Aorta (tissue), 5 donors: Measurements from ENCODE around the gene MTHFD1L. TPM values are rescaled to one million over a fixed set of nuclear protein-coding genes. Genes with fewer than 3 reads are reported as not detected.
A peak's percentile ranks its signal among the peaks of the same experiment; 100 is the strongest.

Experiments
- ATAC-seq: fragments of 200-7000 bp; cut with Tn5 transposase; one replicate; pipeline ENCODE4 v1.9.1; 2022; ENCODE audit warnings: moderate library complexity; ENCODE audit not compliant: low FRiP score
- DNase-seq, 2 donors: peaks; one replicate each; pipeline ENCODE4 v3.0.0-alpha.2; 2020
- H3K27ac ChIP-seq, 2 donors: one replicate each; pipeline ENCODE4 v1.5.1; 2013; ENCODE audit warnings: low read length in 2 of 2, mild to moderate bottlenecking in 2 of 2, moderate library complexity in 2 of 2, control low read depth in 1 of 2, inconsistent platforms in 1 of 2, low read depth in 1 of 2
- H3K27me3 ChIP-seq, 2 donors: one replicate each; pipeline ENCODE4 v1.6.1; 2013; ENCODE audit warnings: control low read depth in 1 of 2, low read length in 1 of 2, mild to moderate bottlenecking in 1 of 2, moderate library complexity in 1 of 2; ENCODE audit not compliant: insufficient read depth in 2 of 2, control insufficient read depth in 1 of 2
- H3K36me3 ChIP-seq, 2 donors: one replicate each; pipeline ENCODE4 v1.6.1; 2013; ENCODE audit warnings: control low read depth in 1 of 2, low read length in 1 of 2, mild to moderate bottlenecking in 1 of 2; ENCODE audit not compliant: insufficient read depth in 2 of 2, control insufficient read depth in 1 of 2
- H3K4me1 ChIP-seq, 2 donors: one replicate each; pipeline ENCODE4 v1.6.1; 2013; ENCODE audit warnings: low read length in 2 of 2, control low read depth in 1 of 2, mild to moderate bottlenecking in 1 of 2, moderate library complexity in 1 of 2; ENCODE audit not compliant: insufficient read depth in 2 of 2, control insufficient read depth in 1 of 2
- H3K4me3 ChIP-seq, 2 donors: one replicate each; pipeline ENCODE4 v1.5.1; 2013; ENCODE audit warnings: low read length in 2 of 2, control low read depth in 1 of 2, mild to moderate bottlenecking in 1 of 2
- H3K9me3 ChIP-seq: one replicate; pipeline ENCODE4 v1.6.1; 2013; ENCODE audit warnings: mild to moderate bottlenecking, low read length; ENCODE audit not compliant: control insufficient read depth
- WGBS, 2 donors: extraction: QIAGEN DNeasy Blood & Tissue Kit; methylation state at CpG; one replicate each; pipeline ENCODE4 v1.1.7; 2013; 5-methylcytosine and 5-hydroxymethylcytosine counted together
- intact Hi-C, 2 donors: fragments of 100-400 bp; cut with DNase I; formaldehyde crosslinking; loops; one replicate each; pipeline versions ENCODE4 v1.14.2 to v1.15.0; 2022
- polyA plus RNA-seq, 2 donors: library from polyadenylated mRNA; stranded (reverse); fragments of 200-250 nt; gene quantifications; one replicate each; pipeline ENCODE4 v1.2.3, GENCODE V29; 2013
- total RNA-seq, 2 donors: library from RNA; stranded (reverse); fragmentation: NEBNext Ultra II Directional; extraction: Animal tissue kit (Norgen Biotek cat#: 25700); gene quantifications; one replicate each; pipeline ENCODE4 v1.2.1, GENCODE V29; 2021
- donor health status: healthy with polysubstance abuse.
- donor health status: Bipolar disorder and iron deficiency.
- donor health status: DM: no; HTN: no; CAD: no.
- donor health status: DM: no; HTN: no; CAD: no.
- donor health status: DM: yes; HTN: yes; CAD: no.

Gene MTHFD1L
- total and polyA plus RNA-seq, 4 donors, result 20.4 to 65.8 (median 55.7) TPM

DNA sequence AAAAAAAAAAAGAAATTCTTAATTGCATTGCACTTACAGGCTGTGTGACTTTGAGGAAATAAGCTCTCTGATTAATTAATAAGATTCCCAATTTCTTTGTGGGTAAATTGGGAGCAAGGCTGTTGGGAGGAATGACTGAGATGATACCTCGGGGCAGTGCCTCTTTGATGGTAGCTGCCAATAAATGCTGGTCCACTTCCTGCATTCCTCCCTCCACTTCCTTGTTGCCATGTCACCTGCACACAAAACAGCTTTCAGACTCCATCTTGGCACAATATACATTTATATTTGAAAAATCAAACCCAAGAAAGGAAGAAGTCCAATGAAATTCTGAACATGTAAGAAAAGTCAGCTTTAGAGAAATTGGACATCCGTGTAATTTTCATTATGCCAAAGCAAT is 45.1 kb downstream of the MTHFD1L start:
- DNase-seq (no peak), ATAC-seq (no peak)
- no peaks in the 10 kb centered on the region for H3K9me3 ChIP-seq
- 37 to 67% methylated on average over 2 of the region's 2 CpGs for WGBS, 2 donors
- intact Hi-C loops, result no loop called here
- H3K27me3 ChIP-seq, result no peaks in the 10 kb centered on the region
- no peaks in the 10 kb centered on the region for H3K4me1 ChIP-seq
- no peak overlapping the region for H3K4me3 ChIP-seq
- H3K27ac ChIP-seq, result no peak overlapping the region
- H3K36me3 ChIP-seq, result peaks cover 0 to 2% of the 10 kb centered on the region in 2 donors

DNA sequence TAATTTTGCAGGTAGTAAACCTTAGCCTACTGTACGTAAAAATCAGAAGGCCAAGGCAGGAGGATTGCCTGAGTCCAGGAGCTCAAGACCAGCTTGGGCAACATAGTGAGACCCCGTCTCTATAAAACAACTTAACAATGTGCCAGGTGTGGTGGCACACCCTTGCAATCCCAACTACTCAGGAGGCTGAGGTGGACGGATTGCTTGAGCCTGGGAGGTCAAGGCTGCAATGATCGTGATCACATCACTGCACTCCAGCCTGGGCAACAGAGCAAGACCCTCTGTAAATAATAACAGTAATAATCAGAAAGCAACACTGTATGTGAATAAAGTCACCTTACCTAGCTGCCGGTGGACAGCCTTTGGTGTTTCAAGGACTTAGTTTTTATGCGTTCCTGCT is 48.9 kb downstream of the MTHFD1L start:
- H3K36me3 ChIP-seq, result peaks cover 0 to 2% of the 10 kb centered on the region in 2 donors
- DNase-seq (no peak), ATAC-seq (no peak)
- peak overlapping the region in 1 of 2 donors; percentile 80 for H3K27ac ChIP-seq
- 95 to 96% methylated on average over 6 of the region's 6 CpGs for WGBS, 2 donors
- no peak overlapping the region for H3K4me3 ChIP-seq
- no peaks in the 10 kb centered on the region for H3K27me3 ChIP-seq
- no peaks in the 10 kb centered on the region for H3K4me1 ChIP-seq
- intact Hi-C loops, result no loop called here
- H3K9me3 ChIP-seq, result no peaks in the 10 kb centered on the region

DNA sequence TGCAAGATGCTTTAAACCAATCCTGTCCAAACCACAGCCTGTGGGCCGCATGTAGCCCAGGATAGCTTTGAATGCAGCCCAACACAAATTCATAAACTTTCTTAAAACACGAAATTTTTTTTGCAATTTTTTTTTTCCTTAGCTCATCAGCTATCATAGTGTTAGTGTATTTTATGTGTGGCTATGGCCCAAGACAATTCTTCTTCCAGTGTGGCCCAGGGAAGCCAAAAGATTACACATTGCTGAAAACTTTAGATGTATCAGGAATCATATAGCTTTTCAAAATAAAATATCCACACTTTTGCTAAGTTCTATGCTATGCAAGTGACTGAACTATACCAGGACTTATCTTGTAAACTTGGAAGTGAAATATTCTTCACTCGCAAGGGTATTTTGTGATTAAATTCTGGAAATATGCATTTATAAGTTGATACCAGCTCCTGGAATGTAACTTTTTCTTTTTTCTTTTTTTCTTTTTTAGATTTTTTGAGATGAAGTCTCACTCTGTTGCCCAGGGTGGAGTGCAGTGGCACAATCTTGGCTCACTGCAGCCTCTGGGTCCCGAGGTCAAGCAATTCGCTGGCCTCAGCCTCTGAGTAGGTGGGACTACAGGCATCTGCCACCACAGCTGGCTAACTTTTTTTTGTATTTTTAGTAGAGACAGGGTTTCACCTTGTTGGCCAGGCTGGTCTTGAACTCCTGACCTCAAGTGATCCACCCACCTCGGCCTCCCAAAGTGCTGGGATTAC is 49.8 kb downstream of the MTHFD1L start:
- intact Hi-C loops, result no loop called here
- Histone ChIP-seq H3K27ac (peak overlapping the region in 1 of 2 donors; percentile 28), H3K9me3 (no peaks in the 10 kb centered on the region), H3K27me3 (no peaks in the 10 kb centered on the region), H3K4me1 (no peaks in the 10 kb centered on the region), H3K36me3 (peaks cover 0 to 6% of the 10 kb centered on the region in 2 donors), H3K4me3 (no peak overlapping the region)
- DNase-seq (no peak), ATAC-seq (peak; percentile 49)
- 15 to 18% methylated on average over 6 of the region's 6 CpGs for WGBS, 2 donors

DNA sequence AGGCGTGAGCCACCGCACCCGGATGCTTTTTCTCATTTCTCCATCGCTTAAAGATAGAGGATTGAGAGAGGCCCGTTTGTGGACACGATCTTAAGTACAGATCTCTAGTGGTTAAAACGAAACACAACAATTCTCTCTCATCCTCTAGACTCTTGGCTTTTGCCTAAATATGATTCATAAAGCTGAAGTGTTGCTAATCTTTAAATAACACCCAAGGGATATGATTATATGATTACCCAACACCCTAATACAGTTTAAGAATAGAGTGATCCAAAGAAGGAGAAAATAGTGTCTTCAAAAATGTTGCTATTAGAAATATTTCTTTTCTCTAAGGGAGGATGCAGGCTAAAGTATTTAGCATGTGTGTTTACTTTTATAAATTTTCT is 50.4 kb downstream of the MTHFD1L start:
- 52 to 75% methylated on average over 7 of the region's 7 CpGs for WGBS, 2 donors
- DNase-seq (no peak), ATAC-seq (peak; percentile 78)
- no peaks in the 10 kb centered on the region for H3K9me3 ChIP-seq
- H3K27ac ChIP-seq, result peak overlapping the region in 1 of 2 donors; percentile 28
- H3K4me1 ChIP-seq, result no peaks in the 10 kb centered on the region
- intact Hi-C loops, result no loop called here
- peaks cover 0 to 6% of the 10 kb centered on the region in 2 donors for H3K36me3 ChIP-seq
- no peak overlapping the region for H3K4me3 ChIP-seq
- no peaks in the 10 kb centered on the region for H3K27me3 ChIP-seq

DNA sequence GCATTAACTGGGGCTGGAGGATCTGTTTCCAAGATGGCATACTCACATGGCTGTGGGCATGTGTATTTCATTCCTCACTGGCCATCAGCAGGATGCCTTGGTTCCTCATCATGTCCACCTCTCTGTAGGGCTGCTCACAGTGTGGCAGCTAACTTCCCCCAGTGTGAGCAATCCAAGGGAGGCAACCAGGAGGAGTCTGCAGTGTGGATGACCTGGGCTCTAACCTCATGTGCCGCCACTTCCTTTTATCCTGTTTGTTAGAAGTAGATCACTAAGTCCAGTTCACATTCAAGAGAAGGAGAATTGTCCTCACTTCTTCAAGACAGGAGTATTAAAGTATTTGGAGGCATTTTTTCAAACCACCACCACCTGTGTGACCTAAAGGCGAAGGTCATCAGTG is 54.4 kb downstream of the MTHFD1L start:
- ATAC-seq (no peak), DNase-seq (no peak)
- peaks cover 0 to 7% of the 10 kb centered on the region in 2 donors for H3K36me3 ChIP-seq
- no peaks in the 10 kb centered on the region for H3K27me3 ChIP-seq
- no peaks in the 10 kb centered on the region for H3K4me1 ChIP-seq
- H3K9me3 ChIP-seq, result no peaks in the 10 kb centered on the region
- WGBS, 2 donors, result 92 to 97% methylated on average over 2 of the region's 2 CpGs
- intact Hi-C loops, result no loop called here
- no peak overlapping the region for H3K27ac ChIP-seq
- H3K4me3 ChIP-seq, result no peak overlapping the region

DNA sequence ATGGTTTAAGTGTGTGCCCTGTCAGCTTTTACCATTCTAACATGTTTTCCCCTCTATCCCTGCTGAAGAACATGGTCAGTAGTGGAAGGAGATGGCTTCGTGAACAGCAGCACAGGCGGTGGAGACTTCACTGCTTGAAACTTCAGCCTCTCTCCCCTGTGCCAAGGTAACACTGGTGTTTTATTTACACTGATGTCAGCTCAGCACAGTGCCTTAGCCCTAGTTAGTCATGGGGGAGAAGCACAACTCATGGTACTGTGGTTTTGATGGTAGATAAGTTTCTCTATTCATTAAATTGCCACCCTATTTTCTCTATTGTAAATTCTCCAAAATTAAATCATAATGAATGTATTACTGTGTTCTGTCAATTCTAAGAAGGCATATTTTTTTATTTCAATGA is 56.6 kb downstream of the MTHFD1L start:
- ATAC-seq (no peak), DNase-seq (no peak)
- no peak overlapping the region for H3K27ac ChIP-seq
- H3K36me3 ChIP-seq, result peaks cover 0 to 7% of the 10 kb centered on the region in 2 donors
- intact Hi-C loops, result no loop called here
- WGBS, 2 donors, result 85 to 89% methylated on average over 2 of the region's 2 CpGs
- no peak overlapping the region for H3K4me3 ChIP-seq
- no peaks in the 10 kb centered on the region for H3K27me3 ChIP-seq
- no peaks in the 10 kb centered on the region for H3K9me3 ChIP-seq
- H3K4me1 ChIP-seq, result no peaks in the 10 kb centered on the region

DNA sequence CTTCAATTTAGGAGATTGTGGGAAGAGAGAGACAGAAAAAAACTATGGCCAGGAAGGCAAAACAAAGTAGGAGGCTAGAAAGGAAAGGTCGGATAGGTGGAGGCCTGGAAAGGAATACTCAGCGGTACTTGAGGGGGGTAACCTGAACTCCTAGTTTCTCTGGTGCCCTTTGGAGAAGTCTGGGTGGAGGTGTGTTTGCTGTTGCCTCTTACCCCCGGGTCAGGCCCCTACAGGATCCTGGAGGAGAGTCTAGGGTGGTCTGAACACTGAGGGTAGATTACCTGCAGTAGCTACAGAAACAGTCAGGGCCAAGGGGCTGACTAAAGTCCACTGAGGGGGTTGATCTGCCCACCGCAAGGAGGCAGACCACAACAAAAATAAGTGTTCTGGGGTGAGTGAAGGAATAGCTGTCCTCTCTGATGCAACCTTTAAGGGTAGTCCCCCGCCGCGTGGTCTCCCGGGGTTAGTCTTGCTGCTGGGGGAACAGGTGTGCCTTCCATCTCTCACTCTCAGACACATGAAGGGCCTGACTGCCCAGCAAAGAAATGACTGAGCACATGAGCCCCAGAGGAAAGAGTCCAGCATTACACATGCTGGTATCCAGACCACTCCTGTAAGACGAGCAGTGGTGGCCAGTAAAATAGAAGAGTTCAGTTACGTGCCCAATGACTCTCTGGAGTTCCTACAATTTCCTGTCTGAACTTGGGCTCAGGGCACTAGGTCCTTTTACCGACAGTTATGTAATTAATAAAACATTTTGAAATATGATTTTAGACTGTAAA is 59.5 kb downstream of the MTHFD1L start:
- peak; percentile 77 for ATAC-seq
- no peaks in the 10 kb centered on the region for H3K9me3 ChIP-seq
- peak overlapping the region in 1 of 2 donors; percentile 48 for H3K27ac ChIP-seq
- WGBS, 2 donors, result 67 to 68% methylated on average over 11 of the region's 11 CpGs
- no peak for DNase-seq
- no peaks in the 10 kb centered on the region for H3K27me3 ChIP-seq
- H3K4me1 ChIP-seq, result no peaks in the 10 kb centered on the region
- no peak overlapping the region for H3K4me3 ChIP-seq
- intact Hi-C loops, result no loop called here
- H3K36me3 ChIP-seq, result peaks cover 0 to 4% of the 10 kb centered on the region in 2 donors

DNA sequence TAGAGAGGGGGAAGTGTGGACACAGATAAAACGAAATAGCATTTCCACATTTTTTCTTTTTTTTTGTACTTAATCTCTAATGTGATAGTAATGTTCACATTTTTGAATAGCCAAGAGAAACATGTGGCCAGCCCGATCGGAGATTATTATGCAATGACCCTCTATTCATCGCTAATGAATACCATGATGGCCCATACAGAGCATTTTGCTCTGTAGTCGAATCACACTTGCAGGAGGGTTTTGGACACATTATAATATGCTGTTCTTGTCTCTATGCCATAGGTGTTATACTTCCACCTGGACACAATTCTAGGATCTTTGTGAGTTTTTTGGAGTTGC is 60.1 kb downstream of the MTHFD1L start:
- no peaks in the 10 kb centered on the region for H3K9me3 ChIP-seq
- peak; percentile 52 for ATAC-seq
- WGBS, 2 donors, result 10 to 22% methylated on average over 5 of the region's 5 CpGs
- peaks cover 0 to 2% of the 10 kb centered on the region in 2 donors for H3K36me3 ChIP-seq
- no peaks in the 10 kb centered on the region for H3K27me3 ChIP-seq
- no peak overlapping the region for H3K27ac ChIP-seq
- no peak for DNase-seq
- intact Hi-C loops, result no loop called here
- no peak overlapping the region for H3K4me3 ChIP-seq
- H3K4me1 ChIP-seq, result no peaks in the 10 kb centered on the region

DNA sequence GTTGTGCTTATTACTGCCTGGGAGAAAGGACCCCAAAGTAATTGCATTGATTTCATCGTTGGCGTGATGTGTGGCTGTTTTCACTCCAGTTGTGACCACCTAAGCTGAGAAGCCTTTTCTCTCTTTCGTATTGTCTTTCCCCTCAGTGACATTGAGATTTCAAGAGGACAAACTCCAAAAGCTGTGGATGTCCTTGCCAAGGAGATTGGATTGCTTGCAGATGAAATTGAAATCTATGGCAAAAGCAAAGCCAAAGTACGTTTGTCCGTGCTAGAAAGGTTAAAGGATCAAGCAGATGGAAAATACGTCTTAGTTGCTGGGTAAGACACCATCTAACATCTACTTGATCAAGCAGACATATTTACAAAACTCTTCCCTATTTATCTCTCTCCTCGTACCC is 60.5 kb downstream of the MTHFD1L start:
- peak overlapping the region in 1 of 2 donors; percentile 64 for H3K27ac ChIP-seq
- intact Hi-C loops, result no loop called here
- no peaks in the 10 kb centered on the region for H3K4me1 ChIP-seq
- WGBS, 2 donors, result 49 to 61% methylated on average over 7 of the region's 7 CpGs
- DNase-seq (no peak), ATAC-seq (no peak)
- no peaks in the 10 kb centered on the region for H3K9me3 ChIP-seq
- H3K4me3 ChIP-seq, result no peak overlapping the region
- peaks cover 0 to 2% of the 10 kb centered on the region in 2 donors for H3K36me3 ChIP-seq
- H3K27me3 ChIP-seq, result no peaks in the 10 kb centered on the region
